ENCODE measurements around the gene LTBP1. TPM values are rescaled to one million over a fixed set of nuclear protein-coding genes. Genes with fewer than 3 reads are reported as not detected.
A peak's percentile ranks its signal among the peaks of the same experiment; 100 is the strongest.

The LTBP1 gene
- total and polyA plus RNA-seq, 12 donors = 6.2 to 47.2 (median 15.5) TPM

GRCh38 chr2:33019796-33020195 is 73.0 kb downstream of the LTBP1 start:
- 93 to 97% (median 95%) methylated on average over 7 of the region's 7 CpGs for WGBS, 4 donors
- Histone ChIP-seq H3K27ac (no peak overlapping the region), H3K27me3 (no peaks in the 10 kb centered on the region), H3K36me3 (replicated peaks in 1 of 2) (no peaks in the 10 kb centered on the region), H3K4me3 (no peak overlapping the region), H3K9me3 (replicated peaks in 1 of 3) (no peaks in the 10 kb centered on the region), H3K4me1 (replicated peaks in 1 of 2) (no peaks in the 10 kb centered on the region)
- TF ChIP-seq CTCF (IDR thresholded peaks at IDR 0.05) = no peak
- no peak for TF ChIP-seq POLR2A (IDR thresholded peaks at IDR 0.05)
- no peak for DNase-seq
- intact Hi-C loops (cut with DNase I) = loop anchor here in 1 of 2 donors (10.0 kb wide), 1 partner anchor 75 kb away; the partner anchor contains the start of gene LTBP1

- 85 to 91% (median 87%) methylated on average over 6 of the region's 6 CpGs for WGBS, 4 donors
- no peak for DNase-seq
- no peaks in the 10 kb centered on the region for H3K9me3 ChIP-seq (replicated peaks in 1 of 3)
- intact Hi-C loops (cut with DNase I) = no loop called here
- no peaks in the 10 kb centered on the region for H3K4me1 ChIP-seq (replicated peaks in 1 of 2)
- H3K27me3 ChIP-seq = no peaks in the 10 kb centered on the region
- H3K4me3 ChIP-seq = no peak overlapping the region
- H3K27ac ChIP-seq = peak overlapping the region in 1 of 5 donors; percentile 20
- TF ChIP-seq POLR2A (IDR thresholded peaks at IDR 0.05) = no peak
- no peak for TF ChIP-seq CTCF (IDR thresholded peaks at IDR 0.05)
- no peaks in the 10 kb centered on the region for H3K36me3 ChIP-seq (replicated peaks in 1 of 2)
Observed at GRCh38 chr2:33020883-33021282, 74.1 kb downstream of the LTBP1 start.

GRCh38 chr2:33021542-33022227 is 74.9 kb downstream of the LTBP1 start:
- WGBS, 4 donors = 53 to 64% (median 58%) methylated on average over 5 of the region's 5 CpGs
- Histone ChIP-seq H3K4me1 (replicated peaks in 1 of 2) (no peaks in the 10 kb centered on the region), H3K36me3 (replicated peaks in 1 of 2) (no peaks in the 10 kb centered on the region), H3K4me3 (no peak overlapping the region), H3K27ac (peak overlapping the region in 1 of 5 donors; percentile 4), H3K27me3 (no peaks in the 10 kb centered on the region), H3K9me3 (replicated peaks in 1 of 3) (no peaks in the 10 kb centered on the region)
- DNase-seq = no peak
- intact Hi-C loops (cut with DNase I) = no loop called here
- no peak for TF ChIP-seq CTCF (IDR thresholded peaks at IDR 0.05)
- no peak for TF ChIP-seq POLR2A (IDR thresholded peaks at IDR 0.05)

GRCh38 chr2:33022395-33022985 is 75.7 kb downstream of the LTBP1 start:
- TF ChIP-seq POLR2A (IDR thresholded peaks at IDR 0.05) (no peak), CTCF (IDR thresholded peaks at IDR 0.05) (no peak)
- Histone ChIP-seq H3K27ac (peak overlapping the region in 3 of 5 donors; percentile 4 to 21 (median 7)), H3K4me1 (replicated peaks in 1 of 2) (no peaks in the 10 kb centered on the region), H3K4me3 (no peak overlapping the region), H3K27me3 (no peaks in the 10 kb centered on the region), H3K9me3 (replicated peaks in 1 of 3) (no peaks in the 10 kb centered on the region), H3K36me3 (replicated peaks in 1 of 2) (no peaks in the 10 kb centered on the region)
- WGBS, 4 donors = 71 to 81% (median 77%) methylated on average over 2 of the region's 2 CpGs
- intact Hi-C loops (cut with DNase I) = no loop called here
- DNase-seq = no peak

Data from adrenal gland (tissue), 12 donors.